Ramos (cell line): ENCODE measurements around the gene HOXD11.

Source experiments
- in situ Hi-C: fragments of 300-500 bp; cut with MboI; formaldehyde crosslinking; loops from one replicate; pipeline ENCODE4 v1.14.3; 2022; ENCODE audit warnings: low sequenced_read_pairs; ENCODE audit not compliant: unreplicated experiment

Gene HOXD11

GRCh38 chr2:176106581-176107539, at the start of gene HOXD11:
HOXD11 (plus strand) TSS chr2:176107280; CDS start chr2:176107356, 76 bp downstream.
- in situ Hi-C loops, result loop anchor here (25.0 kb wide), 1 partner anchor 745 kb away; no protein-coding TSS in a partner anchor

GRCh38 chr2:176063958-176064357, 43.1 kb upstream of the HOXD11 start:
- in situ Hi-C loops, result no loop called here

GRCh38 chr2:176066645-176067588, 40.2 kb upstream of the HOXD11 start:
- in situ Hi-C loops, result no loop called here

- in situ Hi-C loops, result no loop called here
Observed at GRCh38 chr2:176067589-176068418, 39.3 kb upstream of the HOXD11 start.

GRCh38 chr2:176068419-176068832, 38.7 kb upstream of the HOXD11 start:
- in situ Hi-C loops, result no loop called here

GRCh38 chr2:176071330-176072291, 35.5 kb upstream of the HOXD11 start:
- in situ Hi-C loops, result no loop called here

- in situ Hi-C loops, result no loop called here
Observed at GRCh38 chr2:176072292-176072669, 34.8 kb upstream of the HOXD11 start.

GRCh38 chr2:176072951-176073904, 33.9 kb upstream of the HOXD11 start:
- in situ Hi-C loops, result no loop called here

GRCh38 chr2:176074919-176075425, 32.1 kb upstream of the HOXD11 start:
- in situ Hi-C loops, result no loop called here

GRCh38 chr2:176075481-176075880, 31.6 kb upstream of the HOXD11 start:
- in situ Hi-C loops, result no loop called here

- in situ Hi-C loops, result no loop called here
Observed at GRCh38 chr2:176076063-176076462, 31.0 kb upstream of the HOXD11 start.

GRCh38 chr2:176076796-176077195, 30.3 kb upstream of the HOXD11 start:
- in situ Hi-C loops, result no loop called here

- in situ Hi-C loops, result no loop called here
Observed at GRCh38 chr2:176078541-176079284, 28.4 kb upstream of the HOXD11 start.

GRCh38 chr2:176079285-176079830, 27.7 kb upstream of the HOXD11 start:
- in situ Hi-C loops, result no loop called here

GRCh38 chr2:176079831-176080539, 27.1 kb upstream of the HOXD11 start:
- in situ Hi-C loops, result no loop called here
